PC-3 (cell line): ENCODE measurements around the gene SLC9B2. TPM values are rescaled to one million over a fixed set of nuclear protein-coding genes. Genes with fewer than 3 reads are reported as not detected.

Experiments
- ATAC-seq: fragments of 200-7000 bp; cut with Tn5 transposase; 2 replicates; pipeline ENCODE4 v1.9.1; 2020; ENCODE audit warnings: mild to moderate bottlenecking, moderate library complexity
- BruUV-seq: library from RNA; stranded (reverse); fragments of 400-500 nt; replicated peaks from 2 replicates; lab custom pipeline; 2021; lab: Mats Ljungman, UMichigan
- CTCF ChIA-PET: fragments of 300-600 bp; sonication (Branson Sonifier 250); formaldehyde crosslinking; loops from one replicate; lab custom pipeline; 2022; ENCODE audit warnings: antibody characterized with exemption; lab: Charles Lee
- POLR2A ChIA-PET: fragments of 300-600 bp; sonication (Branson Sonifier 250); formaldehyde crosslinking; loops from one replicate; lab custom pipeline; 2022; ENCODE audit warnings: antibody characterized with exemption; ENCODE audit not compliant: unreplicated experiment; lab: Charles Lee
- DNase-seq: peaks from one replicate; pipeline ENCODE4 v3.0.0-alpha.2; 2015
- H2AFZ ChIP-seq: fragments of 300-600 bp; sonication (generic); 2 replicates; pipeline ENCODE4 v1.6.0; 2016; ENCODE audit warnings: antibody characterized with exemption, low read length
- H3F3A ChIP-seq: fragments of 300-600 bp; sonication (generic); one replicate; pipeline ENCODE4 v1.6.0; 2017; ENCODE audit warnings: antibody characterized with exemption, low read length, control low read depth, mild to moderate bottlenecking; ENCODE audit not compliant: unreplicated experiment
- H3K27ac ChIP-seq: fragments of 300-600 bp; sonication (generic); 2 replicates; pipeline ENCODE4 v1.5.1; 2016; ENCODE audit warnings: mild to moderate bottlenecking, low read length
- H3K27me3 ChIP-seq: fragments of 300-600 bp; sonication (generic); 2 replicates; pipeline ENCODE4 v1.6.1; 2016; ENCODE audit warnings: low read length, mixed read lengths
- H3K36me3 ChIP-seq: fragments of 300-600 bp; sonication (generic); 2 replicates; pipeline ENCODE4 v1.6.1; 2016; ENCODE audit warnings: low read depth, mixed run types, low read length, mixed read lengths
- H3K4me1 ChIP-seq: fragments of 300-600 bp; sonication (generic); 2 replicates; pipeline ENCODE4 v1.5.1; 2016; ENCODE audit warnings: low read length; ENCODE audit not compliant: insufficient read depth
- H3K4me2 ChIP-seq: fragments of 300-600 bp; sonication (generic); 2 replicates; pipeline ENCODE4 v1.6.0; 2016; ENCODE audit warnings: low read length
- H3K4me3 ChIP-seq: fragments of 300-600 bp; sonication (generic); 2 replicates; pipeline ENCODE4 v1.5.1; 2016; ENCODE audit warnings: mild to moderate bottlenecking, low read length, mixed read lengths
- H3K79me2 ChIP-seq: fragments of 300-600 bp; sonication (generic); 2 replicates; pipeline ENCODE4 v1.6.1; 2017; ENCODE audit warnings: low read length, mixed read lengths
- H3K9ac ChIP-seq: fragments of 300-600 bp; sonication (generic); 2 replicates; pipeline ENCODE4 v1.6.0; 2016; ENCODE audit warnings: mild to moderate bottlenecking, low read length
- H3K9me2 ChIP-seq: fragments of 300-600 bp; sonication (generic); replicated peaks from 2 replicates; pipeline ENCODE4 v1.6.1; 2016; ENCODE audit warnings: mixed run types, low read length, mixed read lengths
- H3K9me3 ChIP-seq: fragments of 300-600 bp; sonication (generic); 2 replicates; pipeline ENCODE4 v1.6.1; 2016; ENCODE audit warnings: low read length, mixed read lengths
- H4K20me1 ChIP-seq: fragments of 300-600 bp; sonication (generic); 2 replicates; pipeline ENCODE4 v1.6.1; 2016; ENCODE audit warnings: low read length, mixed read lengths
- CTCF ChIP-seq: fragments of 300-600 bp; sonication (generic); conservative IDR thresholded peaks from 2 replicates; pipeline ENCODE4 v1.5.1; 2017; ENCODE audit warnings: antibody characterized with exemption, low read depth, mild to moderate bottlenecking, low read length
- EZH2 ChIP-seq: fragments of 300-600 bp; sonication (generic); IDR thresholded peaks from one replicate; pipeline ENCODE4 v1.6.1; 2017; ENCODE audit warnings: antibody characterized with exemption, mild to moderate bottlenecking, low read length; ENCODE audit not compliant: unreplicated experiment
- EZH2phosphoT487 ChIP-seq: fragments of 300-600 bp; sonication (generic); IDR thresholded peaks from 2 replicates; pipeline ENCODE4 v1.6.1; 2018; ENCODE audit warnings: mild to moderate bottlenecking, antibody characterized with exemption, low read length, borderline replicate concordance
- intact Hi-C: fragments of 100-400 bp; cut with micrococcal nuclease; formaldehyde crosslinking; loops from 2 replicates; pipeline ENCODE4 v1.9.0; 2023
- total RNA-seq: library from RNA; depleted of rRNA; stranded (reverse); fragments of >200 nt; gene quantifications from 2 replicates; pipeline ENCODE4 v1.2.3, GENCODE V29; 2014

The SLC9B2 gene
- total RNA-seq, 1 experiment from 2014 or later, result 13.6 TPM

DNA sequence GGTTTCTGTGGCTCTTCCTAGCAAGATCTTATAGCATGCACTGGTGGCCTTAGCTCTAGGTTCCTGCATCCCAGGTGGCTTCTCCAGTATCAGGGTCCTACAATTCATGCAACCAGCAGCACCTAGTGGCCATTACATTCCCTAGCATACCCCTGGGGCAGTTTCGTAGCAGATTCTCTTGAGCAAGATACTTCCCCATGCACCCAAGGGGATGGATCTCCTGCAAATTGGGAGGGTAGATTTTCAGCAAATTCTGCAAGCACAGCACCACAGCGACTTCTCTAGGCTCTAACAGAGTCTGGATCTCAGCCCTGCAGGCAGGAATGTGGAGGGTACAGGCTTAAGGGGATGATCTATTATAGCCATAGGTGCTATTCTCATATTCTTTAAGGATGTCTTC lies 44.0 kb downstream of the SLC9B2 start:
- ATAC-seq, result peak; percentile 82
- ChIA-PET CTCF (interaction anchor here (0.6 to 0.9 kb wide), 5 partner anchors 11 to 172 kb away, joined by 3 to 5 read pairs (median 3); partner anchors contain the start of gene BDH2), POLR2A (no interaction called here)
- H3K9me2 ChIP-seq, result no peaks in the 10 kb centered on the region
- H3K4me3 ChIP-seq, result no peak overlapping the region
- H3K4me2 ChIP-seq, result no peak overlapping the region
- H3K9me3 ChIP-seq, result no peaks in the 10 kb centered on the region
- TF ChIP-seq CTCF, result peak; percentile 69
- no peak for TF ChIP-seq EZH2
- no peak overlapping the region for H3K9ac ChIP-seq
- H2AFZ ChIP-seq, result no peak overlapping the region
- BruUV-seq, result no TSS peak
- peak; percentile 52 for DNase-seq
- no peaks in the 10 kb centered on the region for H4K20me1 ChIP-seq
- H3K79me2 ChIP-seq, result no peaks in the 10 kb centered on the region
- no peaks in the 10 kb centered on the region for H3K4me1 ChIP-seq
- H3K27me3 ChIP-seq, result no peaks in the 10 kb centered on the region
- H3K27ac ChIP-seq, result no peak overlapping the region
- H3F3A ChIP-seq, result no peaks in the 10 kb centered on the region
- H3K36me3 ChIP-seq, result no peaks in the 10 kb centered on the region
- intact Hi-C loops, result no loop called here

GRCh38 chr4:103030791-103031190 lies 45.8 kb downstream of the SLC9B2 start:
- no peaks in the 10 kb centered on the region for H3K27me3 ChIP-seq
- H3K36me3 ChIP-seq, result no peaks in the 10 kb centered on the region
- no peak overlapping the region for H3K4me3 ChIP-seq
- no peaks in the 10 kb centered on the region for H3F3A ChIP-seq
- POLR2A ChIA-PET, result no interaction called here
- H3K9me2 ChIP-seq, result no peaks in the 10 kb centered on the region
- H2AFZ ChIP-seq, result no peak overlapping the region
- no peak overlapping the region for H3K4me2 ChIP-seq
- ATAC-seq, result no peak
- no peaks in the 10 kb centered on the region for H3K9me3 ChIP-seq
- H3K27ac ChIP-seq, result no peak overlapping the region
- intact Hi-C loops, result no loop called here
- no peak for DNase-seq
- no peaks in the 10 kb centered on the region for H3K79me2 ChIP-seq
- CTCF ChIA-PET, result no interaction called here
- TF ChIP-seq EZH2phosphoT487 (no peak), EZH2 (no peak), CTCF (no peak)
- no peaks in the 10 kb centered on the region for H4K20me1 ChIP-seq
- no peaks in the 10 kb centered on the region for H3K4me1 ChIP-seq
- no peak overlapping the region for H3K9ac ChIP-seq
- no TSS peak for BruUV-seq

DNA sequence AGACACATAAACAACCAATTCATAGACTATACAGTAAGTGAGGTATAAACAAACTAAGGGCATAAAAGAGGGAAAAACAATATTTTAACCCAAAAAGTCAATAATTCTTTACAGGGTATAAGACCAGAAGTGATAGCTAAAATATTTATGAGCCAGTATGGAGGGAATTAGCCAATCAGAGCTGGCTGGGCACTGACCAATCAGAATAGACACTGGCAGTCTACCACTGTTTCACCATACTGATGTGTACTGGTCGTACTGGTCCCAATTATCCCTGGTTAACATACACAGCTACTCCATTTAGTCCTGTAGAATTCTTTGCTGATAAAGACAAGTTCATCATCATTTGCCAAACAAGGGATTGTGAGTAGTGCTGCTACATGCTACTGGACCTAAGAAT lies 47.3 kb downstream of the SLC9B2 start:
- Histone ChIP-seq H3K27ac (no peak overlapping the region), H3K36me3 (no peaks in the 10 kb centered on the region), H2AFZ (no peak overlapping the region), H3K4me3 (no peak overlapping the region), H3K9me2 (no peaks in the 10 kb centered on the region), H3K27me3 (no peaks in the 10 kb centered on the region), H3K9me3 (no peaks in the 10 kb centered on the region), H3K79me2 (no peaks in the 10 kb centered on the region), H3K9ac (no peak overlapping the region), H3F3A (no peaks in the 10 kb centered on the region), H3K4me2 (no peak overlapping the region), H3K4me1 (no peaks in the 10 kb centered on the region), H4K20me1 (no peaks in the 10 kb centered on the region)
- TF ChIP-seq CTCF (no peak), EZH2 (no peak), EZH2phosphoT487 (no peak)
- intact Hi-C loops, result no loop called here
- no peak for ATAC-seq
- no peak for DNase-seq
- CTCF ChIA-PET, result no interaction called here
- no TSS peak for BruUV-seq
- POLR2A ChIA-PET, result interaction anchor here (0.6 kb wide), 1 partner anchor 126 kb away, joined by 3 read pairs; no protein-coding TSS in a partner anchor
